ENCODE results near the gene SEC61G.

DNA sequence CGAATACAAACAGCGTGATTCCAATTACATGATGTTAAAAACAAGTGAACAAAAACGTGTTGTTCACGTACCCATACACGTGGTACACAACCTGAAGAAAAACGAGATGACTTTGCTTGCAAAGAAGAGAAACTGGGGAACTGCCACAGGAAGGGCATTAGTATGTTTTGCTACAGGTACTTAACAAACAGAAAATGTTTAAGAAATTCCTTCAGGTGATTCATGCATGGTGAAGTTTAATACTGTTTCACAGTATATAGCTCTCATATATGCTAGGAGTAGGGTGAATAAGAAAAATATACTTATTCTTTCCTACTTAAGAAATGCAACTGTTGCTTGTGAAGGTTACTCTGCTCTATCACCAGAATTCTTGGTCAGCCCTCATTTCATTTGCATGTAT, 9.8 kb downstream of the SEC61G start:
- TF ChIP-seq, protein P1, sequence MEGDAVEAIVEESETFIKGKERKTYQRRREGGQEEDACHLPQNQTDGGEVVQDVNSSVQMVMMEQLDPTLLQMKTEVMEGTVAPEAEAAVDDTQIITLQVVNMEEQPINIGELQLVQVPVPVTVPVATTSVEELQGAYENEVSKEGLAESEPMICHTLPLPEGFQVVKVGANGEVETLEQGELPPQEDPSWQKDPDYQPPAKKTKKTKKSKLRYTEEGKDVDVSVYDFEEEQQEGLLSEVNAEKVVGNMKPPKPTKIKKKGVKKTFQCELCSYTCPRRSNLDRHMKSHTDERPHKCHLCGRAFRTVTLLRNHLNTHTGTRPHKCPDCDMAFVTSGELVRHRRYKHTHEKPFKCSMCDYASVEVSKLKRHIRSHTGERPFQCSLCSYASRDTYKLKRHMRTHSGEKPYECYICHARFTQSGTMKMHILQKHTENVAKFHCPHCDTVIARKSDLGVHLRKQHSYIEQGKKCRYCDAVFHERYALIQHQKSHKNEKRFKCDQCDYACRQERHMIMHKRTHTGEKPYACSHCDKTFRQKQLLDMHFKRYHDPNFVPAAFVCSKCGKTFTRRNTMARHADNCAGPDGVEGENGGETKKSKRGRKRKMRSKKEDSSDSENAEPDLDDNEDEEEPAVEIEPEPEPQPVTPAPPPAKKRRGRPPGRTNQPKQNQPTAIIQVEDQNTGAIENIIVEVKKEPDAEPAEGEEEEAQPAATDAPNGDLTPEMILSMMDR (IDR thresholded peaks at IDR 0.05): no peak
- TF ChIP-seq EP300 (IDR thresholded peaks at IDR 0.05) (no peak), POLR2A (IDR thresholded peaks at IDR 0.05) (no peak)
